Transverse colon (tissue), 4 donors: ENCODE measurements around the gene LRP1.

Experiments
- EP300 ChIP-seq: sonication (generic); formaldehyde crosslinking; IDR thresholded peaks from one replicate; pipeline ENCODE4 v1.6.1; 2017; ENCODE audit warnings: antibody characterized with exemption, low read depth
- POLR2A ChIP-seq: fragments of 450-650 bp; IDR thresholded peaks from one replicate; pipeline ENCODE4 v1.6.1; 2016; ENCODE audit warnings: antibody characterized with exemption, mild to moderate bottlenecking, moderate library complexity
- POLR2AphosphoS5 ChIP-seq, 3 donors: sonication (generic); formaldehyde crosslinking; IDR thresholded peaks; one replicate each; pipeline ENCODE4 v1.6.1; 2016; ENCODE audit warnings: antibody characterized with exemption in 3 of 3
- TF ChIP-seq, protein P1 (sequence below), 5 experiments: fragments of 200-600 bp in 3 of 5; fragments of 450-650 bp in 2 of 5; sonication (generic) in 3 of 5; IDR thresholded peaks; 1 replicate in 2 of 5; 2 replicates in 3 of 5; pipeline ENCODE4 v1.5.1; 2016 to 2017; ENCODE audit warnings: antibody characterized with exemption in 5 of 5, inconsistent platforms in 3 of 5, mild to moderate bottlenecking in 2 of 5, moderate library complexity in 1 of 5

DNA sequence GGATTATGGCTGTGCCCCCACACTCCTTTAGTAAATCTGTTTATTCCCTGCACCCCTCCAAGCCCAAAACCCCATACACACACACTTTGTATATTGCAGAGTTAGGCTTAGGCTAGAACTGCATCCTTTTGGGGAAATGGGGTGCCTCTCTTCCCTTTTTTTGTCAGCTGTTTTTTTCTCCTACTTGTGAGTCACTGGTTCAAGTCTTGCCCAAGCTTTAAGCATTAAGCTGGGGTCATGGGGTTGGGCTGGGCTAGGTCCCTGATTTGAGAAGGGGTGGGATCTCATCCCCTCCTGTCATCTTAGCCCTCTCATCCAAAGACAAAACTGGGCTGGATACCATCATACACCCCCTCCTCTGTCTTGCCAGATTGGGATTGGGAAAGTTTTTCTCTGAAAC is 1.6 kb downstream of the LRP1 start:
- TF ChIP-seq, protein P1, sequence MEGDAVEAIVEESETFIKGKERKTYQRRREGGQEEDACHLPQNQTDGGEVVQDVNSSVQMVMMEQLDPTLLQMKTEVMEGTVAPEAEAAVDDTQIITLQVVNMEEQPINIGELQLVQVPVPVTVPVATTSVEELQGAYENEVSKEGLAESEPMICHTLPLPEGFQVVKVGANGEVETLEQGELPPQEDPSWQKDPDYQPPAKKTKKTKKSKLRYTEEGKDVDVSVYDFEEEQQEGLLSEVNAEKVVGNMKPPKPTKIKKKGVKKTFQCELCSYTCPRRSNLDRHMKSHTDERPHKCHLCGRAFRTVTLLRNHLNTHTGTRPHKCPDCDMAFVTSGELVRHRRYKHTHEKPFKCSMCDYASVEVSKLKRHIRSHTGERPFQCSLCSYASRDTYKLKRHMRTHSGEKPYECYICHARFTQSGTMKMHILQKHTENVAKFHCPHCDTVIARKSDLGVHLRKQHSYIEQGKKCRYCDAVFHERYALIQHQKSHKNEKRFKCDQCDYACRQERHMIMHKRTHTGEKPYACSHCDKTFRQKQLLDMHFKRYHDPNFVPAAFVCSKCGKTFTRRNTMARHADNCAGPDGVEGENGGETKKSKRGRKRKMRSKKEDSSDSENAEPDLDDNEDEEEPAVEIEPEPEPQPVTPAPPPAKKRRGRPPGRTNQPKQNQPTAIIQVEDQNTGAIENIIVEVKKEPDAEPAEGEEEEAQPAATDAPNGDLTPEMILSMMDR (IDR thresholded peaks at IDR 0.05): no peak
- TF ChIP-seq EP300 (no peak), POLR2A (no peak), POLR2AphosphoS5 (IDR thresholded peaks at IDR 0.05) (peak in 1 of 3 donors; percentile 49)
